ENCODE measurements around the gene UNKL.

Gene UNKL

DNA sequence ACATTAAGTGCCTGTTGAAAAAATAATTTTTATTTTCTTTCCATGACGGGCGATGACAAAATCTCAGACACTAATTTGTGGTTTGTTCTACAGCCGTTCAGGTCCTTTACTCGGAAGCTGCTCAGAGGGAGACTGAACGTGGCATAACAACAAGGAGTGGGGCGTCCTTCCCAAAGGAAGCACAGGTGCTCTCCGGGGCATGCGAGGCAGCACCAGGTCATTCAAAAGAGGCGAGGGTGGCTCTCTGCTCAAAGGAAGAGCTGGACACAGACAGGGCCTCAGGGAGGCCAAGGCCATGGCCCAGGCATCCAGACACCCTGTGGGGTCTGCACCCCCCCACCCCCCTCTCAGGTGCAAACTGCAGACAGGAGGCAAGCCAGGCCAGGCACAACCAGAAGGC, 16.2 kb downstream of the UNKL start:
- TF ChIP-seq, protein P1, sequence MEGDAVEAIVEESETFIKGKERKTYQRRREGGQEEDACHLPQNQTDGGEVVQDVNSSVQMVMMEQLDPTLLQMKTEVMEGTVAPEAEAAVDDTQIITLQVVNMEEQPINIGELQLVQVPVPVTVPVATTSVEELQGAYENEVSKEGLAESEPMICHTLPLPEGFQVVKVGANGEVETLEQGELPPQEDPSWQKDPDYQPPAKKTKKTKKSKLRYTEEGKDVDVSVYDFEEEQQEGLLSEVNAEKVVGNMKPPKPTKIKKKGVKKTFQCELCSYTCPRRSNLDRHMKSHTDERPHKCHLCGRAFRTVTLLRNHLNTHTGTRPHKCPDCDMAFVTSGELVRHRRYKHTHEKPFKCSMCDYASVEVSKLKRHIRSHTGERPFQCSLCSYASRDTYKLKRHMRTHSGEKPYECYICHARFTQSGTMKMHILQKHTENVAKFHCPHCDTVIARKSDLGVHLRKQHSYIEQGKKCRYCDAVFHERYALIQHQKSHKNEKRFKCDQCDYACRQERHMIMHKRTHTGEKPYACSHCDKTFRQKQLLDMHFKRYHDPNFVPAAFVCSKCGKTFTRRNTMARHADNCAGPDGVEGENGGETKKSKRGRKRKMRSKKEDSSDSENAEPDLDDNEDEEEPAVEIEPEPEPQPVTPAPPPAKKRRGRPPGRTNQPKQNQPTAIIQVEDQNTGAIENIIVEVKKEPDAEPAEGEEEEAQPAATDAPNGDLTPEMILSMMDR (IDR thresholded peaks at IDR 0.05; ENCODE audit: low read length), result no peak
- TF ChIP-seq EZH2 (IDR thresholded peaks at IDR 0.05; ENCODE audit: borderline replicate concordance, low read length), result no peak
- H3K4me2 ChIP-seq (ENCODE audit: low read length), result no peak overlapping the region
- no peaks in the 10 kb centered on the region for H3F3A ChIP-seq (ENCODE audit: insufficient read depth, low read length)
- H2AFZ ChIP-seq (ENCODE audit: low read length), result no peak overlapping the region
- H3K9me3 ChIP-seq (ENCODE audit: low read length), result no peaks in the 10 kb centered on the region
- H3K4me1 ChIP-seq (ENCODE audit: insufficient read depth, low read length, severe bottlenecking), result no peaks in the 10 kb centered on the region
- no peaks in the 10 kb centered on the region for H3K79me2 ChIP-seq (ENCODE audit: insufficient read depth, low read length)
- H3K4me3 ChIP-seq (ENCODE audit: low read depth, low read length, poor library complexity, severe bottlenecking), result no peak overlapping the region
- no peaks in the 10 kb centered on the region for H4K20me1 ChIP-seq (ENCODE audit: insufficient read depth, low read length)
- no peaks in the 10 kb centered on the region for H3K27me3 ChIP-seq (ENCODE audit: insufficient read depth, low read length)
- H3K9ac ChIP-seq (ENCODE audit: low read length), result no peak overlapping the region
- peaks cover 40% of the 10 kb centered on the region for H3K36me3 ChIP-seq (ENCODE audit: insufficient read depth, low read length)
- H3K27ac ChIP-seq (ENCODE audit: low read depth, low read length, poor library complexity, severe bottlenecking), result no peak overlapping the region
- H3K9me2 ChIP-seq (ENCODE audit: low read depth, low read length), result no peaks in the 10 kb centered on the region

DNA sequence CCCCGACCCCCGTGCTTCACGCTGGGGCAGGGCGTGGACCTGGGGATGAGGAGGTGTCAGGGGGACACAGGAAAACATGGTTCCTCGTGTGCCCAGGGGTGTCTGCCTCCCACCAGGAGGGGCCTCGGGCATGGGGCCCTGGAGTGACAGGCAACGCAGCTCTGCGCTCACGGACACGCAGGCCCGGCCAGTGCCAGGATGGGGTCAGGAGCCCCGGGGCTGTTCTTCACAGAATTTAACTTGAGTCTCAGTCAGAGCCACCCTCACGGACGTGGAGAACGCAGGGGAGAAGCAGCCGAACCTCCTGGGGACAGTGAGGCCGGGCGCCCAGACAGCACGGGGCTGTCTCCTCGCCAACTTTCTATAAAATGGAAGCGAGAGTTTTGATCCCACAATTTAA, 16.7 kb downstream of the UNKL start:
- Histone ChIP-seq H3K4me1 (ENCODE audit: insufficient read depth, low read length, severe bottlenecking) (no peaks in the 10 kb centered on the region), H3K27ac (ENCODE audit: low read depth, low read length, poor library complexity, severe bottlenecking) (no peak overlapping the region), H4K20me1 (ENCODE audit: insufficient read depth, low read length) (no peaks in the 10 kb centered on the region), H3F3A (ENCODE audit: insufficient read depth, low read length) (no peaks in the 10 kb centered on the region), H3K4me2 (ENCODE audit: low read length) (no peak overlapping the region), H3K9me2 (ENCODE audit: low read depth, low read length) (no peaks in the 10 kb centered on the region), H3K9ac (ENCODE audit: low read length) (no peak overlapping the region), H3K36me3 (ENCODE audit: insufficient read depth, low read length) (peaks cover 41% of the 10 kb centered on the region), H3K4me3 (ENCODE audit: low read depth, low read length, poor library complexity, severe bottlenecking) (no peak overlapping the region), H3K9me3 (ENCODE audit: low read length) (no peaks in the 10 kb centered on the region), H3K79me2 (ENCODE audit: insufficient read depth, low read length) (no peaks in the 10 kb centered on the region), H2AFZ (ENCODE audit: low read length) (no peak overlapping the region), H3K27me3 (ENCODE audit: insufficient read depth, low read length) (no peaks in the 10 kb centered on the region)
- TF ChIP-seq EZH2 (IDR thresholded peaks at IDR 0.05; ENCODE audit: borderline replicate concordance, low read length), result no peak
- TF ChIP-seq, protein P1 (IDR thresholded peaks at IDR 0.05; ENCODE audit: low read length), result no peak

DNA sequence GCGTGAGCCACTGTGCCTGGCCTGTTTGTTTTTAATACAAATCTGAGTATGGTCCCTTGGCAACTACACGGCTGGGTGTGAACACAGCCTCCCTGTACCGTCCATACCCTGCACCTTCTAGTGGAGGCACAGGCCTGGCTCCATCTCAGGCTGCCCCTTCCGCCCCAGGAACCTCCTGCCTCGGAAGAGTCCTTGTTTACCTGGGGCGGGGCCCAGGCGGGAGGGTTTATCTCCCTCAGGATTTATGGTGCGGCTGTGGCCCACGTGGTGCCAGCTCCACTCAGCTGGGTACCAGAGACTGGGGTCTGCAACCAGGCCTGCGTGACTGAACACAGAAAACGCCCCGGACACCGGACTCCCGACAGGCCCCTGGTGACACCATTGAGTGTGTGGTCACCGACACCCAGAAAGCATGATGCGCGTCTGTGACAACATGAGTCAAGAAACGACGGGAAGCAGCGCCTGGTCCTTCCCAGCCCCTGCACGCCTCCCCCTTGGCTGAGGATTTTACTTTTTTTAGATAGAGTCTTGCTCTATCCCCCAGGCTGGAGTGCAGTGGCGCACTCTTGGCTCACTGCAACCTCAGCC, 19.0 kb downstream of the UNKL start:
- no peaks in the 10 kb centered on the region for H3K9me2 ChIP-seq (ENCODE audit: low read depth, low read length)
- H3K4me2 ChIP-seq (ENCODE audit: low read length), result no peak overlapping the region
- no peak overlapping the region for H3K9ac ChIP-seq (ENCODE audit: low read length)
- H3K27me3 ChIP-seq (ENCODE audit: insufficient read depth, low read length), result no peaks in the 10 kb centered on the region
- no peak overlapping the region for H3K4me3 ChIP-seq (ENCODE audit: low read depth, low read length, poor library complexity, severe bottlenecking)
- H3K9me3 ChIP-seq (ENCODE audit: low read length), result no peaks in the 10 kb centered on the region
- no peaks in the 10 kb centered on the region for H4K20me1 ChIP-seq (ENCODE audit: insufficient read depth, low read length)
- H3K27ac ChIP-seq (ENCODE audit: low read depth, low read length, poor library complexity, severe bottlenecking), result no peak overlapping the region
- H3F3A ChIP-seq (ENCODE audit: insufficient read depth, low read length), result no peaks in the 10 kb centered on the region
- H3K79me2 ChIP-seq (ENCODE audit: insufficient read depth, low read length), result no peaks in the 10 kb centered on the region
- no peak for TF ChIP-seq EZH2 (IDR thresholded peaks at IDR 0.05; ENCODE audit: borderline replicate concordance, low read length)
- TF ChIP-seq, protein P1 (IDR thresholded peaks at IDR 0.05; ENCODE audit: low read length), result no peak
- no peak overlapping the region for H2AFZ ChIP-seq (ENCODE audit: low read length)
- H3K36me3 ChIP-seq (ENCODE audit: insufficient read depth, low read length), result peaks cover 25% of the 10 kb centered on the region; the same call in 1 of the 2 replicates
- no peaks in the 10 kb centered on the region for H3K4me1 ChIP-seq (ENCODE audit: insufficient read depth, low read length, severe bottlenecking)

Measured in OCI-LY1 (cell line).